ENCODE data around the gene KCTD19. TPM values are rescaled to one million over a fixed set of nuclear protein-coding genes. Genes with fewer than 3 reads are reported as not detected.

KCTD19 gene
- polyA plus RNA-seq, 1 donor (not counting 4 experiments of a cell fraction or from before 2014, with no cell fraction given) = not detected

- Histone ChIP-seq H3K27ac (ENCODE audit: control insufficient read depth, insufficient read depth, low read length) (no peak overlapping the region), H3K4me2 (ENCODE audit: control insufficient read depth, extremely low read depth, insufficient read depth, low read depth, low read length) (no peak overlapping the region), H3K9me1 (ENCODE audit: control insufficient read depth, extremely low read depth, insufficient read depth, low read length) (no peaks in the 10 kb centered on the region), H3K27me3 (ENCODE audit: control insufficient read depth, extremely low read depth, insufficient read depth, low read length) (peaks cover 17% of the 10 kb centered on the region), H2AFZ (ENCODE audit: control insufficient read depth, low read length) (no peak overlapping the region), H3K4me1 (ENCODE audit: control insufficient read depth, extremely low read depth, insufficient read depth, low read length) (no peaks in the 10 kb centered on the region), H3K9ac (ENCODE audit: control insufficient read depth, extremely low read depth, insufficient read depth, low read length) (no peak overlapping the region), H3K9me3 (ENCODE audit: control insufficient read depth, low read depth, low read length) (no peaks in the 10 kb centered on the region), H3K79me2 (ENCODE audit: control insufficient read depth, insufficient read depth, low read length) (no peaks in the 10 kb centered on the region), H3K36me3 (ENCODE audit: control insufficient read depth in 2 of 2, extremely low read depth in 1 of 2, insufficient read depth in 2 of 2, low read length in 2 of 2) (no peaks in the 10 kb centered on the region), H3K4me3 (ENCODE audit: control insufficient read depth in 2 of 3, extremely low read depth in 1 of 3, insufficient read depth in 2 of 3, low read depth in 1 of 3, low read length in 3 of 3) (no peak overlapping the region), H4K20me1 (ENCODE audit: control insufficient read depth, extremely low read depth, insufficient read depth, low read length) (no peaks in the 10 kb centered on the region)
- peak; percentile 76 to 85 (median 80) for TF ChIP-seq CTCF (optimal IDR thresholded peaks at IDR 0.05 in 1 of 3, IDR thresholded peaks at IDR 0.05 in 1 of 3, conservative IDR thresholded peaks at IDR 0.05 in 1 of 3; ENCODE audit: extremely low read depth in 1 of 3, insufficient read depth in 2 of 3, low read length in 3 of 3)
- no peak for TF ChIP-seq EZH2 (IDR thresholded peaks at IDR 0.05; ENCODE audit: low read length)
- DNase-seq (ENCODE audit: low read depth, low spot score) (no peak), FAIRE-seq (peak; percentile 77)
- dilution Hi-C loops (cut with MboI; ENCODE audit: extremely low pct_ligation_motif_present, low sequenced_read_pairs) = no loop called here
Observed at GRCh38 chr16:67260426-67261063, 66.0 kb downstream of the KCTD19 start.

- no peaks in the 10 kb centered on the region for H3K36me3 ChIP-seq (ENCODE audit: control insufficient read depth in 2 of 2, extremely low read depth in 1 of 2, insufficient read depth in 2 of 2, low read length in 2 of 2)
- no peaks in the 10 kb centered on the region for H3K9me3 ChIP-seq (ENCODE audit: control insufficient read depth, low read depth, low read length)
- FAIRE-seq (no peak), DNase-seq (ENCODE audit: low read depth, low spot score) (no peak)
- no peak overlapping the region for H3K4me3 ChIP-seq (ENCODE audit: control insufficient read depth in 2 of 3, extremely low read depth in 1 of 3, insufficient read depth in 2 of 3, low read depth in 1 of 3, low read length in 3 of 3)
- H3K4me2 ChIP-seq (ENCODE audit: control insufficient read depth, extremely low read depth, insufficient read depth, low read depth, low read length) = no peak overlapping the region
- no peak overlapping the region for H3K27ac ChIP-seq (ENCODE audit: control insufficient read depth, insufficient read depth, low read length)
- no peaks in the 10 kb centered on the region for H3K9me1 ChIP-seq (ENCODE audit: control insufficient read depth, extremely low read depth, insufficient read depth, low read length)
- H3K27me3 ChIP-seq (ENCODE audit: control insufficient read depth, extremely low read depth, insufficient read depth, low read length) = peaks cover 11% of the 10 kb centered on the region
- dilution Hi-C loops (cut with MboI; ENCODE audit: extremely low pct_ligation_motif_present, low sequenced_read_pairs) = no loop called here
- H3K9ac ChIP-seq (ENCODE audit: control insufficient read depth, extremely low read depth, insufficient read depth, low read length) = no peak overlapping the region
- no peaks in the 10 kb centered on the region for H4K20me1 ChIP-seq (ENCODE audit: control insufficient read depth, extremely low read depth, insufficient read depth, low read length)
- H3K79me2 ChIP-seq (ENCODE audit: control insufficient read depth, insufficient read depth, low read length) = no peaks in the 10 kb centered on the region
- no peak for TF ChIP-seq EZH2 (IDR thresholded peaks at IDR 0.05; ENCODE audit: low read length)
- TF ChIP-seq CTCF (optimal IDR thresholded peaks at IDR 0.05 in 1 of 3, IDR thresholded peaks at IDR 0.05 in 1 of 3, conservative IDR thresholded peaks at IDR 0.05 in 1 of 3; ENCODE audit: extremely low read depth in 1 of 3, insufficient read depth in 2 of 3, low read length in 3 of 3) = no peak
- H3K4me1 ChIP-seq (ENCODE audit: control insufficient read depth, extremely low read depth, insufficient read depth, low read length) = no peaks in the 10 kb centered on the region
- H2AFZ ChIP-seq (ENCODE audit: control insufficient read depth, low read length) = no peak overlapping the region
Observed at GRCh38 chr16:67259705-67260104, 66.8 kb downstream of the KCTD19 start.

Measured in keratinocyte (primary cell).